IMR-90 (cell line): Measurements from ENCODE around the gene ARHGEF40. TPM values are rescaled to one million over a fixed set of nuclear protein-coding genes. Genes with fewer than 3 reads are reported as not detected.

ENCODE experiments used
- ATAC-seq: fragments of 200-7000 bp; cut with Tn5 transposase; 2 replicates; pipeline ENCODE4 v1.9.1; 2020; ENCODE audit warnings: low read depth, mild to moderate bottlenecking, moderate library complexity
- BruUV-seq: library from RNA; stranded (reverse); fragments of 400-500 nt; replicated peaks from 2 replicates; lab custom pipeline; 2021; lab: Mats Ljungman, UMichigan
- CTCF ChIA-PET: fragments of 300-600 bp; formaldehyde crosslinking; extraction: SDS; loops from one replicate; lab custom pipeline; 2021; ENCODE audit warnings: antibody characterized with exemption; lab: Yijun Ruan, JAX
- POLR2A ChIA-PET: fragments of 300-600 bp; sonication (Branson Sonifier 250); formaldehyde crosslinking; loops from one replicate; lab custom pipeline; 2022; ENCODE audit warnings: antibody characterized with exemption; ENCODE audit not compliant: unreplicated experiment; lab: Charles Lee
- DNase-seq: peaks from one replicate; pipeline ENCODE4 v3.0.0; 2013
- H2AFZ ChIP-seq: replicated peaks from 2 replicates; pipeline ENCODE3; 2013; ENCODE audit warnings: low read length, mild to moderate bottlenecking; ENCODE audit not compliant: poor library complexity
- H2AK5ac ChIP-seq: 2 replicates; pipeline ENCODE4 v1.6.1; 2013; ENCODE audit warnings: low read depth, low read length, inconsistent platforms
- H2AK9ac ChIP-seq: replicated peaks from 2 replicates; pipeline ENCODE3; 2013; ENCODE audit warnings: mild to moderate bottlenecking, low read depth, low read length, moderate library complexity; ENCODE audit not compliant: poor library complexity
- H2BK120ac ChIP-seq: 2 replicates; pipeline ENCODE4 v1.6.1; 2013; ENCODE audit warnings: low read depth, low read length, inconsistent platforms
- H2BK15ac ChIP-seq: 3 replicates; pipeline ENCODE4 v1.6.1; 2013; ENCODE audit warnings: low read depth, low read length, inconsistent platforms
- H2BK20ac ChIP-seq: 2 replicates; pipeline ENCODE4 v1.6.1; 2013; ENCODE audit warnings: low read depth, mild to moderate bottlenecking, inconsistent platforms, low read length, moderate library complexity
- H2BK5ac ChIP-seq: 2 replicates; pipeline ENCODE4 v1.6.1; 2013; ENCODE audit warnings: mild to moderate bottlenecking, low read depth, low read length, inconsistent platforms; ENCODE audit not compliant: poor library complexity, severe bottlenecking
- H3K14ac ChIP-seq: replicated peaks from 2 replicates; pipeline ENCODE4 v1.6.1; 2013; ENCODE audit warnings: low read depth, low read length, inconsistent platforms
- H3K18ac ChIP-seq: 2 replicates; pipeline ENCODE4 v1.6.1; 2013; ENCODE audit warnings: low read depth, low read length, control low read depth
- H3K23ac ChIP-seq: 2 replicates; pipeline ENCODE4 v1.6.1; 2013; ENCODE audit warnings: low read depth, low read length, inconsistent platforms
- H3K27ac ChIP-seq: 2 replicates; pipeline ENCODE4 v1.5.1; 2013; ENCODE audit warnings: mild to moderate bottlenecking, control low read depth, low read length; ENCODE audit not compliant: insufficient read depth
- H3K27me3 ChIP-seq: 2 replicates; pipeline ENCODE4 v1.6.1; 2013; ENCODE audit warnings: low read length; ENCODE audit not compliant: control insufficient read depth, insufficient read depth
- H3K36me3 ChIP-seq: 2 replicates; pipeline ENCODE4 v1.6.1; 2013; ENCODE audit warnings: low read length, mixed read lengths; ENCODE audit not compliant: control insufficient read depth, insufficient read depth
- H3K4ac ChIP-seq: 2 replicates; pipeline ENCODE4 v1.6.1; 2013; ENCODE audit warnings: low read depth, low read length, inconsistent platforms
- H3K4me1 ChIP-seq: 2 replicates; pipeline ENCODE4 v1.6.1; 2013; ENCODE audit warnings: low read length, mixed read lengths; ENCODE audit not compliant: control insufficient read depth, insufficient read depth
- H3K4me2 ChIP-seq: 2 replicates; pipeline ENCODE4 v1.6.1; 2013; ENCODE audit warnings: low read depth, mild to moderate bottlenecking, control low read depth, low read length, moderate library complexity
- H3K4me3 ChIP-seq: 2 replicates; pipeline ENCODE4 v1.5.1; 2013; ENCODE audit warnings: low read depth, mild to moderate bottlenecking, control low read depth, low read length, moderate library complexity; ENCODE audit not compliant: insufficient read depth
- H3K56ac ChIP-seq: 2 replicates; pipeline ENCODE4 v1.6.1; 2013; ENCODE audit warnings: low read length, inconsistent platforms; ENCODE audit not compliant: insufficient read depth; ENCODE audit errors: extremely low read depth
- H3K79me1 ChIP-seq, 2 experiments: 2 replicates each; pipeline ENCODE4 v1.6.1; 2013; ENCODE audit warnings: low read length in 2 of 2, inconsistent platforms in 1 of 2, low read depth in 1 of 2
- H3K9ac ChIP-seq: 2 replicates; pipeline ENCODE4 v1.6.1; 2013; ENCODE audit warnings: low read depth, low read length, control low read depth
- H3K9me1 ChIP-seq: 2 replicates; pipeline ENCODE4 v1.6.1; 2013; ENCODE audit warnings: low read length, inconsistent platforms; ENCODE audit not compliant: insufficient read depth
- H3K9me3 ChIP-seq: 2 replicates; pipeline ENCODE4 v1.6.1; 2013; ENCODE audit warnings: low read length; ENCODE audit not compliant: control insufficient read depth, insufficient read depth
- H4K20me1 ChIP-seq: 2 replicates; pipeline ENCODE4 v1.6.1; 2013; ENCODE audit warnings: low read length, inconsistent platforms; ENCODE audit not compliant: insufficient read depth
- H4K5ac ChIP-seq: 2 replicates; pipeline ENCODE4 v1.6.1; 2013; ENCODE audit warnings: mild to moderate bottlenecking, low read depth, low read length, control low read depth
- H4K8ac ChIP-seq, 2 experiments: 2 replicates each; pipeline ENCODE4 v1.6.1; 2013; ENCODE audit warnings: low read depth in 2 of 2, low read length in 2 of 2, control low read depth in 1 of 2, inconsistent platforms in 1 of 2
- H4K91ac ChIP-seq: 2 replicates; pipeline ENCODE4 v1.6.1; 2013; ENCODE audit warnings: low read depth, low read length, inconsistent platforms; ENCODE audit not compliant: insufficient read depth
- BHLHE40 ChIP-seq: fragments of 150-350 bp; IDR thresholded peaks from 2 replicates; pipeline ENCODE4 v1.6.1; 2016; ENCODE audit warnings: mild to moderate bottlenecking, low read depth, low read length
- FOS ChIP-seq: fragments of 150-350 bp; IDR thresholded peaks from 2 replicates; pipeline ENCODE4 v1.6.1; 2016; ENCODE audit warnings: low read depth, low read length
- MXI1 ChIP-seq: IDR thresholded peaks from 2 replicates; pipeline ENCODE4 v1.6.1; 2012; ENCODE audit warnings: low read depth, mild to moderate bottlenecking, low read length, moderate library complexity, borderline replicate concordance
- NFE2L2 ChIP-seq: fragments of 150-350 bp; IDR thresholded peaks from 2 replicates; pipeline ENCODE4 v1.6.1; 2016; ENCODE audit warnings: low read depth, mild to moderate bottlenecking, low read length
- RCOR1 ChIP-seq: IDR thresholded peaks from 2 replicates; pipeline ENCODE4 v1.6.1; 2012; ENCODE audit warnings: mild to moderate bottlenecking, low read length, improper control_type of control experiment; ENCODE audit not compliant: insufficient replicate concordance
- SMC3 ChIP-seq: fragments of 150-350 bp; IDR thresholded peaks from 2 replicates; pipeline ENCODE4 v1.6.1; 2016; ENCODE audit warnings: low read depth, mild to moderate bottlenecking, antibody characterized with exemption, low read length, moderate library complexity
- WGBS, 2 experiments: methylation state at CpG; one replicate each; pipeline versions ENCODE4 v1.1.5 to v1.1.7; 2013; ENCODE audit warnings: missing lambda C conversion rate in 2 of 2; ENCODE audit not compliant: insufficient read length in 1 of 2; ENCODE audit errors: extremely low coverage in 2 of 2; 5-methylcytosine and 5-hydroxymethylcytosine counted together
- dilution Hi-C: fragments of 300-500 bp; cut with HindIII; formaldehyde crosslinking; loops from one replicate; pipeline ENCODE4 v1.14.3; 2018; ENCODE audit warnings: low sequenced_read_pairs; ENCODE audit not compliant: unreplicated experiment
- in situ Hi-C: fragments of 300-500 bp; cut with MboI; formaldehyde crosslinking; loops from 3 replicates; pipeline ENCODE4 v1.14.3; 2019; ENCODE audit warnings: low sequenced_read_pairs, inconsistent platforms, mixed read lengths
- intact Hi-C: fragments of 100-400 bp; cut with micrococcal nuclease; formaldehyde crosslinking; loops from 2 replicates; pipeline ENCODE4 v1.10.0; 2022
- polyA plus RNA-seq, 3 experiments: library from polyadenylated mRNA; depleted of rRNA; stranded (reverse); fragments of >200 nt; gene quantifications; 2 replicates each; pipeline ENCODE4 v1.2.3, GENCODE V29; 2012; ENCODE audit warnings: low replicate concordance in 1 of 3
- total RNA-seq: library from RNA; depleted of rRNA; stranded (reverse); fragments of >200 nt; gene quantifications from 2 replicates; pipeline ENCODE4 v1.2.3, GENCODE V29; 2012
- TF ChIP-seq, protein P1 (sequence below): conservative IDR thresholded peaks from 2 replicates; pipeline ENCODE4 v1.5.1; 2012; ENCODE audit warnings: mild to moderate bottlenecking, low read depth, low read length, improper control_type of control experiment

ARHGEF40 gene
- total and polyA plus RNA-seq, 2 of the 4 experiments (the other 2 are of a cell fraction) = 18.1 to 58.4 TPM

DNA sequence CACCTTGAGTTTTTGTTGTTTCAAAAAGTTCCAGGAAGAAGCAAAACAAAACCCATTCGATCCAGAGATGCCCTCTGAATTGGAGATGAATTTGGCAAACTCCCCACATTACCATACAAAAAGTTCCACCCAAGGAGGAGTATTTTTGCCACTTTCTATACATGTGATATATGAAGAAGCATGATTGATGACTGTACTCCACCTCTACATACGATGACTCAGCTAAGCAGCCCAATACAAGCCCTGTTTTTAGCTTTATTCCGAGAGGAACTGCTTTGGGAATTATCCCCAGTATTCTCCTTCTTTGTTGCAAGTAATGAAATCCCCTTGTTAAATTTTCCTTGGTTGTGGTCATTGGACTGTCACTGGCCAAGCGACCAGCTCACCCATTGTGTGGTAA, 42.2 kb downstream of the ARHGEF40 start:
- no TSS peak for BruUV-seq
- in situ Hi-C loops = no loop called here
- Histone ChIP-seq H4K20me1 (no peaks in the 10 kb centered on the region), H2AK9ac (no peak overlapping the region), H3K36me3 (no peaks in the 10 kb centered on the region), H2BK5ac (no peak overlapping the region), H4K5ac (no peak overlapping the region), H2AFZ (no peak overlapping the region), H3K56ac (no peak overlapping the region), H3K79me1 (no peaks in the 10 kb centered on the region), H3K4me2 (no peak overlapping the region), H3K23ac (no peak overlapping the region), H3K4ac (no peak overlapping the region), H3K4me1 (no peaks in the 10 kb centered on the region), H2BK120ac (no peak overlapping the region), H2AK5ac (no peak overlapping the region), H2BK20ac (no peak overlapping the region), H3K9me3 (no peaks in the 10 kb centered on the region), H3K9me1 (no peaks in the 10 kb centered on the region), H4K8ac (no peak overlapping the region), H3K9ac (no peak overlapping the region), H4K91ac (no peak overlapping the region), H3K27me3 (no peaks in the 10 kb centered on the region), H3K4me3 (no peak overlapping the region), H3K18ac (no peak overlapping the region), H3K27ac (no peak overlapping the region), H3K14ac (no peak overlapping the region), H2BK15ac (no peak overlapping the region)
- no peak for TF ChIP-seq NFE2L2
- TF ChIP-seq SMC3 = no peak
- no peak for TF ChIP-seq RCOR1
- TF ChIP-seq, protein P1, sequence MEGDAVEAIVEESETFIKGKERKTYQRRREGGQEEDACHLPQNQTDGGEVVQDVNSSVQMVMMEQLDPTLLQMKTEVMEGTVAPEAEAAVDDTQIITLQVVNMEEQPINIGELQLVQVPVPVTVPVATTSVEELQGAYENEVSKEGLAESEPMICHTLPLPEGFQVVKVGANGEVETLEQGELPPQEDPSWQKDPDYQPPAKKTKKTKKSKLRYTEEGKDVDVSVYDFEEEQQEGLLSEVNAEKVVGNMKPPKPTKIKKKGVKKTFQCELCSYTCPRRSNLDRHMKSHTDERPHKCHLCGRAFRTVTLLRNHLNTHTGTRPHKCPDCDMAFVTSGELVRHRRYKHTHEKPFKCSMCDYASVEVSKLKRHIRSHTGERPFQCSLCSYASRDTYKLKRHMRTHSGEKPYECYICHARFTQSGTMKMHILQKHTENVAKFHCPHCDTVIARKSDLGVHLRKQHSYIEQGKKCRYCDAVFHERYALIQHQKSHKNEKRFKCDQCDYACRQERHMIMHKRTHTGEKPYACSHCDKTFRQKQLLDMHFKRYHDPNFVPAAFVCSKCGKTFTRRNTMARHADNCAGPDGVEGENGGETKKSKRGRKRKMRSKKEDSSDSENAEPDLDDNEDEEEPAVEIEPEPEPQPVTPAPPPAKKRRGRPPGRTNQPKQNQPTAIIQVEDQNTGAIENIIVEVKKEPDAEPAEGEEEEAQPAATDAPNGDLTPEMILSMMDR = no peak
- no peak for TF ChIP-seq BHLHE40
- TF ChIP-seq MXI1 = no peak
- no peak for TF ChIP-seq FOS
- ATAC-seq (no peak), DNase-seq (no peak)
- POLR2A ChIA-PET = no interaction called here
- CTCF ChIA-PET = no interaction called here
- WGBS, 2 experiments = no CpG with 5 or more reads among the region's 4 CpGs
- intact Hi-C loops = no loop called here
- dilution Hi-C loops = no loop called here
